ENCODE results near the gene SHTN1.

GRCh38 chr10:117007080-117007479 lies 2.1 kb upstream of the SHTN1 start:
- TF ChIP-seq, protein P1, sequence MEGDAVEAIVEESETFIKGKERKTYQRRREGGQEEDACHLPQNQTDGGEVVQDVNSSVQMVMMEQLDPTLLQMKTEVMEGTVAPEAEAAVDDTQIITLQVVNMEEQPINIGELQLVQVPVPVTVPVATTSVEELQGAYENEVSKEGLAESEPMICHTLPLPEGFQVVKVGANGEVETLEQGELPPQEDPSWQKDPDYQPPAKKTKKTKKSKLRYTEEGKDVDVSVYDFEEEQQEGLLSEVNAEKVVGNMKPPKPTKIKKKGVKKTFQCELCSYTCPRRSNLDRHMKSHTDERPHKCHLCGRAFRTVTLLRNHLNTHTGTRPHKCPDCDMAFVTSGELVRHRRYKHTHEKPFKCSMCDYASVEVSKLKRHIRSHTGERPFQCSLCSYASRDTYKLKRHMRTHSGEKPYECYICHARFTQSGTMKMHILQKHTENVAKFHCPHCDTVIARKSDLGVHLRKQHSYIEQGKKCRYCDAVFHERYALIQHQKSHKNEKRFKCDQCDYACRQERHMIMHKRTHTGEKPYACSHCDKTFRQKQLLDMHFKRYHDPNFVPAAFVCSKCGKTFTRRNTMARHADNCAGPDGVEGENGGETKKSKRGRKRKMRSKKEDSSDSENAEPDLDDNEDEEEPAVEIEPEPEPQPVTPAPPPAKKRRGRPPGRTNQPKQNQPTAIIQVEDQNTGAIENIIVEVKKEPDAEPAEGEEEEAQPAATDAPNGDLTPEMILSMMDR (IDR thresholded peaks at IDR 0.05), result no peak
- TF ChIP-seq EP300 (IDR thresholded peaks at IDR 0.05) (no peak), POLR2A (IDR thresholded peaks at IDR 0.05) (no peak)

Data from stomach (tissue), 4 donors.